Stimulated activated CD4-positive, alpha-beta T cell treated with anti-CD3 and anti-CD28 coated beads, Interleukin-15, amount 100 ng/mL, for 1 hour (primary cell): ENCODE measurements around the gene TXNRD2.
"Not testable (repeated sequence)": the region's sequence is repeated elsewhere in the genome, so short reads cannot be mapped to it uniquely, and the experiment has no call there.

Experiments used
- DNase-seq, 2 donors: peaks; one replicate each; pipeline ENCODE4 v3.0.0-alpha.2; 2020; ENCODE audit warnings: low read depth in 1 of 2, low spot score in 1 of 2

Gene TXNRD2

GRCh38 chr22:19848298-19849224 is 93.1 kb downstream of the TXNRD2 start:
- no peak for DNase-seq

GRCh38 chr22:19847345-19847632 is 94.3 kb downstream of the TXNRD2 start:
- no peak for DNase-seq

- no peak for DNase-seq
Measured at GRCh38 chr22:19846620-19847344, 94.8 kb downstream of the TXNRD2 start.

GRCh38 chr22:19845054-19845722 is 96.4 kb downstream of the TXNRD2 start:
- no peak for DNase-seq

- DNase-seq = no peak
Measured at GRCh38 chr22:19844377-19845053, 97.1 kb downstream of the TXNRD2 start.

- no peak for DNase-seq
Measured at GRCh38 chr22:19843857-19844376, 97.7 kb downstream of the TXNRD2 start.

- DNase-seq = no peak
Measured at GRCh38 chr22:19843107-19843856, 98.3 kb downstream of the TXNRD2 start.

GRCh38 chr22:19842393-19843106 is 99.1 kb downstream of the TXNRD2 start:
- DNase-seq = no peak

- no peak for DNase-seq
Measured at GRCh38 chr22:19841641-19842392, 99.8 kb downstream of the TXNRD2 start.

GRCh38 chr22:19840955-19841640 is 100.5 kb downstream of the TXNRD2 start:
- no peak for DNase-seq

- DNase-seq = no peak
Measured at GRCh38 chr22:19840059-19840458, 101.6 kb downstream of the TXNRD2 start.

- no peak for DNase-seq
Measured at GRCh38 chr22:19837915-19838314, 103.7 kb downstream of the TXNRD2 start.

- no peak for DNase-seq
Measured at GRCh38 chr22:19836512-19836911, 105.1 kb downstream of the TXNRD2 start.

- no peak for DNase-seq
Measured at GRCh38 chr22:19834599-19834998, 107.0 kb downstream of the TXNRD2 start.

- DNase-seq = not testable (repeated sequence)
Measured at GRCh38 chr22:19833327-19833726, 108.3 kb downstream of the TXNRD2 start.

GRCh38 chr22:19832476-19833108 is 109.0 kb downstream of the TXNRD2 start:
- no peak for DNase-seq

- DNase-seq = not testable (repeated sequence)
Measured at GRCh38 chr22:19831979-19832378, 109.6 kb downstream of the TXNRD2 start.

GRCh38 chr22:19831016-19831415 is 110.6 kb downstream of the TXNRD2 start:
- DNase-seq = no peak
